Peyer's patch (tissue), 4 donors: ENCODE results near the gene ENO1. TPM values are rescaled to one million over a fixed set of nuclear protein-coding genes. Genes with fewer than 3 reads are reported as not detected.
A peak's percentile ranks its signal among the peaks of the same experiment; 100 is the strongest.

Experiments
- DNase-seq, 3 donors: peaks; one replicate each; pipeline ENCODE4 v3.0.0-alpha.2; 2017 to 2019
- H3K27ac ChIP-seq, 4 donors: fragments of 200-600 bp; sonication (generic); one replicate each; pipeline ENCODE4 v1.5.1; 2016 to 2019
- H3K27me3 ChIP-seq, 2 donors: fragments of 200-600 bp; sonication (generic); one replicate each; pipeline ENCODE4 v1.5.1; 2019
- H3K36me3 ChIP-seq, 3 donors: fragments of 200-600 bp; sonication (generic); one replicate each; pipeline ENCODE4 v1.5.1; 2016 to 2019
- H3K4me1 ChIP-seq, 4 donors: fragments of 200-600 bp; sonication (generic); one replicate each; pipeline ENCODE4 v1.5.1; 2016 to 2019
- H3K4me3 ChIP-seq, 4 donors: fragments of 200-600 bp; sonication (generic); 1 replicate in 3 of 4; 2 replicates in 1 of 4; pipeline ENCODE4 v1.5.1; 2016 to 2019; ENCODE audit warnings: mild to moderate bottlenecking in 1 of 4
- H3K9me3 ChIP-seq, 4 donors: fragments of 200-600 bp; sonication (generic); one replicate each; pipeline ENCODE4 v1.5.1; 2016 to 2019; ENCODE audit warnings: mild to moderate bottlenecking in 1 of 4
- CTCF ChIP-seq, 6 experiments: fragments of 450-650 bp in 4 of 6; fragments of 200-600 bp in 2 of 6; sonication (generic) in 1 of 6; IDR thresholded peaks; one replicate each; pipeline ENCODE4 v1.5.1; 2017 to 2019; ENCODE audit warnings: antibody characterized with exemption in 6 of 6, mild to moderate bottlenecking in 3 of 6, moderate library complexity in 1 of 6
- POLR2A ChIP-seq, 2 donors: fragments of 450-650 bp; IDR thresholded peaks; one replicate each; pipeline ENCODE4 v1.5.1; 2017; ENCODE audit warnings: antibody characterized with exemption in 2 of 2, mild to moderate bottlenecking in 2 of 2, moderate library complexity in 2 of 2
- total RNA-seq, 4 donors: library from RNA; depleted of rRNA; stranded (reverse); fragments of >200 nt; gene quantifications; one replicate each; pipeline ENCODE4 v1.1.0, GENCODE V29; 2016

Gene ENO1
- total RNA-seq, 4 donors from 2014 or later = 355 to 547 (median 484) TPM

GRCh38 chr1:8864713-8865344, 13.7 kb downstream of the ENO1 start:
- H3K27ac ChIP-seq = no peak overlapping the region
- no peaks in the 10 kb centered on the region for H3K9me3 ChIP-seq
- peaks cover 0 to 100% (median 0%) of the 10 kb centered on the region in 3 donors for H3K36me3 ChIP-seq
- TF ChIP-seq POLR2A (IDR thresholded peaks at IDR 0.05) (no peak), CTCF (IDR thresholded peaks at IDR 0.05) (no peak)
- H3K4me1 ChIP-seq = peaks cover 0 to 1% (median 0%) of the 10 kb centered on the region in 4 donors
- H3K27me3 ChIP-seq = no peaks in the 10 kb centered on the region
- no peak overlapping the region for H3K4me3 ChIP-seq
- DNase-seq = no peak

GRCh38 chr1:8863794-8864233, 14.7 kb downstream of the ENO1 start:
- no peak for DNase-seq
- Histone ChIP-seq H3K36me3 (peaks cover 0 to 98% (median 0%) of the 10 kb centered on the region in 3 donors), H3K9me3 (no peaks in the 10 kb centered on the region), H3K4me3 (no peak overlapping the region), H3K27ac (no peak overlapping the region), H3K27me3 (no peaks in the 10 kb centered on the region), H3K4me1 (peaks cover 0 to 5% (median 2%) of the 10 kb centered on the region in 4 donors)
- no peak for TF ChIP-seq CTCF (IDR thresholded peaks at IDR 0.05)
- no peak for TF ChIP-seq POLR2A (IDR thresholded peaks at IDR 0.05)

GRCh38 chr1:8863138-8863537, 15.3 kb downstream of the ENO1 start:
- Histone ChIP-seq H3K4me1 (peaks cover 0 to 12% (median 2%) of the 10 kb centered on the region in 4 donors), H3K36me3 (peaks cover 0 to 98% (median 0%) of the 10 kb centered on the region in 3 donors), H3K27me3 (no peaks in the 10 kb centered on the region), H3K9me3 (no peaks in the 10 kb centered on the region), H3K27ac (no peak overlapping the region), H3K4me3 (no peak overlapping the region)
- DNase-seq = no peak
- TF ChIP-seq CTCF (IDR thresholded peaks at IDR 0.05) (no peak), POLR2A (IDR thresholded peaks at IDR 0.05) (no peak)

- no peak for DNase-seq
- TF ChIP-seq CTCF (IDR thresholded peaks at IDR 0.05) (peak in 5 of 6 experiments; percentile 10 to 44 (median 31)), POLR2A (IDR thresholded peaks at IDR 0.05) (no peak)
- Histone ChIP-seq H3K27ac (no peak overlapping the region), H3K9me3 (no peaks in the 10 kb centered on the region), H3K4me3 (no peak overlapping the region), H3K27me3 (no peaks in the 10 kb centered on the region), H3K36me3 (peaks cover 0 to 98% (median 0%) of the 10 kb centered on the region in 3 donors), H3K4me1 (peaks cover 0 to 16% (median 2%) of the 10 kb centered on the region in 4 donors)
Observed at GRCh38 chr1:8862528-8862927, 16.0 kb downstream of the ENO1 start.

- H3K27me3 ChIP-seq = no peaks in the 10 kb centered on the region
- no peak overlapping the region for H3K4me3 ChIP-seq
- no peak for DNase-seq
- no peaks in the 10 kb centered on the region for H3K9me3 ChIP-seq
- H3K36me3 ChIP-seq = peaks cover 0 to 93% (median 0%) of the 10 kb centered on the region in 3 donors
- no peak overlapping the region for H3K27ac ChIP-seq
- TF ChIP-seq CTCF (IDR thresholded peaks at IDR 0.05) (no peak), POLR2A (IDR thresholded peaks at IDR 0.05) (no peak)
- H3K4me1 ChIP-seq = peaks cover 0 to 16% (median 2%) of the 10 kb centered on the region in 4 donors
Observed at GRCh38 chr1:8860738-8861516, 17.6 kb downstream of the ENO1 start.
